Stomach (tissue), 4 donors: Measurements from ENCODE around the gene TRAK1.

Experiments used
- CTCF ChIP-seq, 7 experiments: fragments of 450-650 bp in 4 of 7; fragments of 200-600 bp in 3 of 7; sonication (generic) in 3 of 7; IDR thresholded peaks; one replicate each; pipeline ENCODE4 v1.5.1; 2016 to 2019; ENCODE audit warnings: antibody characterized with exemption in 7 of 7, control low read depth in 2 of 7, mild to moderate bottlenecking in 1 of 7
- POLR2A ChIP-seq, 4 donors: fragments of 450-650 bp; IDR thresholded peaks; one replicate each; pipeline ENCODE4 v1.6.1; 2016; ENCODE audit warnings: antibody characterized with exemption in 4 of 4, control low read depth in 2 of 4, mild to moderate bottlenecking in 1 of 4, moderate library complexity in 1 of 4
- POLR2AphosphoS5 ChIP-seq, 3 donors: sonication (generic); formaldehyde crosslinking; IDR thresholded peaks; one replicate each; pipeline ENCODE4 v1.6.1; 2016; ENCODE audit warnings: antibody characterized with exemption in 3 of 3

GRCh38 chr3:42179110-42179725 is 88.1 kb downstream of the TRAK1 start:
- TF ChIP-seq CTCF (IDR thresholded peaks at IDR 0.05) (no peak), POLR2AphosphoS5 (IDR thresholded peaks at IDR 0.05) (peak in 2 of 3 donors; percentile 15 to 30), POLR2A (IDR thresholded peaks at IDR 0.05) (no peak)
